Osteoblast (primary cell): ENCODE data around the gene POLR3GL. TPM values are rescaled to one million over a fixed set of nuclear protein-coding genes. Genes with fewer than 3 reads are reported as not detected.

Experiments used
- DNase-seq: peaks from one replicate; pipeline ENCODE4 v3.0.0; 2011; ENCODE audit warnings: low spot score, mixed read lengths; ENCODE audit not compliant: insufficient read length; ENCODE audit errors: missing footprints
- H2AFZ ChIP-seq: 2 replicates; pipeline ENCODE4 v1.6.0; 2011; ENCODE audit warnings: mild to moderate bottlenecking, low read length
- H3K27ac ChIP-seq: 2 replicates; pipeline ENCODE4 v1.5.1; 2011; ENCODE audit warnings: mild to moderate bottlenecking, low read depth, low read length, moderate library complexity
- H3K27me3 ChIP-seq: 2 replicates; pipeline ENCODE4 v1.6.0; 2012; ENCODE audit warnings: mild to moderate bottlenecking, control low read depth, inconsistent platforms, low read length, moderate library complexity; ENCODE audit not compliant: insufficient read depth
- H3K36me3 ChIP-seq: 2 replicates; pipeline ENCODE4 v1.5.1; 2011; ENCODE audit warnings: mild to moderate bottlenecking, low read length, control low read depth, moderate library complexity; ENCODE audit not compliant: insufficient read depth
- H3K4me1 ChIP-seq: 2 replicates; pipeline ENCODE4 v1.5.1; 2011; ENCODE audit warnings: mild to moderate bottlenecking, low read length, control low read depth, moderate library complexity; ENCODE audit not compliant: insufficient read depth
- H3K4me2 ChIP-seq: 2 replicates; pipeline ENCODE4 v1.6.0; 2011; ENCODE audit warnings: mild to moderate bottlenecking, low read length; ENCODE audit not compliant: insufficient read depth
- H3K4me3 ChIP-seq: fragments of 200-600 bp; sonication (generic); 3 replicates; pipeline ENCODE4 v1.5.1; 2012; ENCODE audit warnings: mild to moderate bottlenecking, low read length, inconsistent platforms; ENCODE audit not compliant: insufficient read depth
- H3K79me2 ChIP-seq: 2 replicates; pipeline ENCODE4 v1.6.0; 2012; ENCODE audit warnings: mild to moderate bottlenecking, low read length, control low read depth, inconsistent platforms; ENCODE audit not compliant: insufficient read depth
- H3K9me3 ChIP-seq: 2 replicates; pipeline ENCODE4 v1.5.1; 2011; ENCODE audit warnings: low read depth, low read length, control low read depth
- H4K20me1 ChIP-seq: 2 replicates; pipeline ENCODE4 v1.6.0; 2012; ENCODE audit warnings: mild to moderate bottlenecking, low read length, control low read depth; ENCODE audit not compliant: insufficient read depth
- total RNA-seq: library from RNA; depleted of rRNA; stranded (reverse); fragments of >200 nt; gene quantifications from 2 replicates; pipeline ENCODE4 v1.2.3, GENCODE V29; 2012
- TF ChIP-seq, protein P1 (sequence below): IDR thresholded peaks from 2 replicates; pipeline ENCODE4 v1.5.1; 2011; ENCODE audit warnings: mild to moderate bottlenecking, low read depth, low read length, moderate library complexity; ENCODE audit errors: extremely low read depth

POLR3GL gene
- total RNA-seq, 1 donor, result 9.4 TPM

DNA sequence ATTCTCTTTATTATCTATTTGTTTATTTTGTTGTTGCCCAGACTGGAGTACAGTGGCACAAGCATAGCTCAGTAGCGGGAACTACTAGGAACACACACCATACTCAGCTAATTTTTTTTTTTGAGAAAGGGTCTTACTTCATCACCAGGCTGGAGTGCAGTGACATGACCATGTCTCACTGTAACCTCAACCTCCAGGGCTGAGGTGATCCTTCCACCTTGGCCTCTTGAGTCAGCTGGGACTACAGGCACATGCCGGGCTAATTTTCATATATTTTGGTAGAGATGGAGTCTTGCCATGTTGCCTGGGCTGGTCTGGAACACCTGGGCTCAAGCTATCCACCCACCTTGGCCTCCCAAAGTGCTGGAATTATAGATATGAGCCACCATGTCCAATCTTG, 37.2 kb downstream of the POLR3GL start:
- H3K36me3 ChIP-seq, result no peaks in the 10 kb centered on the region
- DNase-seq, result no peak
- H3K79me2 ChIP-seq, result no peaks in the 10 kb centered on the region
- TF ChIP-seq, protein P1, sequence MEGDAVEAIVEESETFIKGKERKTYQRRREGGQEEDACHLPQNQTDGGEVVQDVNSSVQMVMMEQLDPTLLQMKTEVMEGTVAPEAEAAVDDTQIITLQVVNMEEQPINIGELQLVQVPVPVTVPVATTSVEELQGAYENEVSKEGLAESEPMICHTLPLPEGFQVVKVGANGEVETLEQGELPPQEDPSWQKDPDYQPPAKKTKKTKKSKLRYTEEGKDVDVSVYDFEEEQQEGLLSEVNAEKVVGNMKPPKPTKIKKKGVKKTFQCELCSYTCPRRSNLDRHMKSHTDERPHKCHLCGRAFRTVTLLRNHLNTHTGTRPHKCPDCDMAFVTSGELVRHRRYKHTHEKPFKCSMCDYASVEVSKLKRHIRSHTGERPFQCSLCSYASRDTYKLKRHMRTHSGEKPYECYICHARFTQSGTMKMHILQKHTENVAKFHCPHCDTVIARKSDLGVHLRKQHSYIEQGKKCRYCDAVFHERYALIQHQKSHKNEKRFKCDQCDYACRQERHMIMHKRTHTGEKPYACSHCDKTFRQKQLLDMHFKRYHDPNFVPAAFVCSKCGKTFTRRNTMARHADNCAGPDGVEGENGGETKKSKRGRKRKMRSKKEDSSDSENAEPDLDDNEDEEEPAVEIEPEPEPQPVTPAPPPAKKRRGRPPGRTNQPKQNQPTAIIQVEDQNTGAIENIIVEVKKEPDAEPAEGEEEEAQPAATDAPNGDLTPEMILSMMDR, result no peak
- no peak overlapping the region for H3K4me2 ChIP-seq
- H3K27me3 ChIP-seq, result no peaks in the 10 kb centered on the region
- H4K20me1 ChIP-seq, result no peaks in the 10 kb centered on the region
- H3K4me1 ChIP-seq, result peaks cover 7% of the 10 kb centered on the region
- no peak overlapping the region for H3K4me3 ChIP-seq
- H2AFZ ChIP-seq, result no peak overlapping the region
- H3K9me3 ChIP-seq, result no peaks in the 10 kb centered on the region
- no peak overlapping the region for H3K27ac ChIP-seq

DNA sequence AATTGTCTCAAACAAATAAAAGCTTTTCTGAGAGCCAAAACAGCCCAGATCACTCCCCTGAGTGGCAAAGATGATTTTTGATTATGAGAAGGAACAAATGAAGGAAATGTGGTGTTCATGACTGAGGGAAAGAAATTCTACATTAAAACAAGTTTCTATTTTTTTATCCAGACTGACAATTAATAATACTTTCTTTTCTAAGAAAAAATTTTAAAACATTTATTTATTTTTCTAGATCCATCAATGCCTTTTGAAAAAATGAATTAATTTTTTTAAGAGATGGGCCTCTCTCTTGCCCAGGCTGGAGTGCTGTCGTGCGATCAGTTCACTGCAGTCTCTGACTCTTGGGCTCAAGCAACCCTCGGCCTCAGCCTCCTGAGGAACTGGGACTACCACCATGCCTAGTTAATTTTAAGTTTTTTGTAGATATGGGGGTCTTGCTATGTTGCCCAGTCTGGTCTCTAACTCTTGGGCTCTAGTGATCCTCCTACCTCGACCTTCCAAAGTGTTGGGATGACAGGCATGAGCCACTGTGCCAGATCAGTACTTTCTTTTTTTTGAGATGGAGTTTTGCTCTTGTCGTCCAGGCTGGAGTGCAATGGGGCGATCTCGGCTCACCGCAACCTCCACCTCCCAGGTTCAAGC, 43.1 kb downstream of the POLR3GL start:
- Histone ChIP-seq H3K27ac (no peak overlapping the region), H3K4me1 (peaks cover 3% of the 10 kb centered on the region), H3K4me2 (no peak overlapping the region), H3K79me2 (no peaks in the 10 kb centered on the region), H3K27me3 (no peaks in the 10 kb centered on the region), H3K36me3 (no peaks in the 10 kb centered on the region), H3K4me3 (no peak overlapping the region), H2AFZ (no peak overlapping the region), H3K9me3 (no peaks in the 10 kb centered on the region), H4K20me1 (no peaks in the 10 kb centered on the region)
- TF ChIP-seq, protein P1, result no peak
- no peak for DNase-seq

DNA sequence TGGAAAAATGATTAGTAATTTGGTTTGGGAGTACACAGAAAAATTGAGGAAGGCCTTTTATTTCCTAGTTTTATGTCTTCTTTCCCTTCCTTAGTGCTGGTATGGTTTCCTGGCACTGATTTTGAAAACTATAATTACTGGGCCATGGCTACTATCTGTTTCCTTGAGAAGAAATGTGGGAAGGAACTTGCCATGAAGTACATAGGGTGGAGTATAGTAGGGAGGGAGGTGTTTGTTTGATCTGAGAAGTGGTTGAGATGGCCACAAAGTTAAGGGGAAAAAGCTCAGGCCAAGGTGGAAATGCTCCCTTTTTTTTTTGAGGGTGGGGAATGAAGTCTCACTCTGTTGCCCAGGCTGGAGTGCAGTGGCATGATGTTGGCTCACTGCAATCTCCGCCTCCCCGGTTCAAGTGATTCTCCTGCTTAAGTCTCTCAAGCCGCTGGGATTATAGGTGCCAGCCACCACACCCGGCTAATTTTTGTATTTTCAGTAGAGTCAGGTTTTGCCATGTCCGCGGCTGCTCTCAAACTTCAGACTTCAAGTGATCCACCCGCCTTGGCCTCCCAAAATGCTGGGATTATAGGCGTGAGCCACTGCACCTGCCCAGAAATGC, 45.7 kb downstream of the POLR3GL start:
- H3K4me2 ChIP-seq, result no peak overlapping the region
- H2AFZ ChIP-seq, result peak overlapping the region; percentile 1
- H3K4me1 ChIP-seq, result peaks cover 7% of the 10 kb centered on the region
- TF ChIP-seq, protein P1, result no peak
- H3K36me3 ChIP-seq, result no peaks in the 10 kb centered on the region
- no peaks in the 10 kb centered on the region for H4K20me1 ChIP-seq
- H3K9me3 ChIP-seq, result no peaks in the 10 kb centered on the region
- H3K4me3 ChIP-seq, result no peak overlapping the region
- no peaks in the 10 kb centered on the region for H3K79me2 ChIP-seq
- no peak for DNase-seq
- no peak overlapping the region for H3K27ac ChIP-seq
- H3K27me3 ChIP-seq, result no peaks in the 10 kb centered on the region

DNA sequence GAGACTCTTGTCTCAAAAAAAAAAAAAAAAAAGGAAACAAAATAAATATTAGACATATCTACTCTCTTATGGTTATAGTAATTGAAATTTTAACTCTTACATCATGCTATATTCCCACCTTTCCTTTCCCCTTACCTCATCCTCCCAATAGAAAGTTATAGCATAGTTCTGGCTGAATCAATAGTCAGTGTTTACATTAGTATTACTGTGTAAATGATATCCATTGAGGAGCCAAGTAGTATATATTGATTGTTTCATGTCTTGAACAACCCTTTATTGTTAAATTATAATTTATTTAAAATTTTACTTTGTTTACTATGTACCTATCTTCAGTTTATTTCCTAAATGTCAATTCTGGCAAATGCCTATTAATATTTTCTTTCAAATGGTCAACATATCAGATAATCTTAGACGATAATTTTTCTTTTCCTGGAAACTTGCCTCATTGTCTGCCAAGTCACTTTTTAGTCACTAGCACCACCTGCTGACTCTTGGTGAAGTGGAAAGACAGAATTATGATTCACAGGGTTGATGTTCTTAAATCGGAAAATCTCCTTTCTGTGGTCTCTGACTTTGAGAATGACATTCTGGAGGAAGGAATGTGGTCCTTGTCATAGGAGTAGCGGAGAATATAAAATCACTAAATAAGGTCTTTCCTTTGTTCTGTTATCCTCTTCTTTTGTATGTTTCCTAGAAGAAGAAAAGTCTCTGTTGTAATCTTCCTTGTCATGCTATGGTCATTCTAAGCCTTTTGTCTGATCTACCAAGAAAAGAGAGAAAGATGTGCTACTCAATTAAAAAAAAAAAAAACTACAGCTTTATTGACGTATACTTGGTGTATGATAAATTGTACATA, 48.4 kb downstream of the POLR3GL start:
- Histone ChIP-seq H3K4me3 (no peak overlapping the region), H4K20me1 (no peaks in the 10 kb centered on the region), H3K4me1 (peaks cover 11% of the 10 kb centered on the region), H3K27me3 (no peaks in the 10 kb centered on the region), H3K27ac (no peak overlapping the region), H3K9me3 (no peaks in the 10 kb centered on the region), H3K36me3 (no peaks in the 10 kb centered on the region), H3K4me2 (peak overlapping the region; percentile 4), H2AFZ (no peak overlapping the region), H3K79me2 (no peaks in the 10 kb centered on the region)
- peak; percentile 91 for DNase-seq
- TF ChIP-seq, protein P1, result peak; percentile 88
